UCSD-AML1 (cell line): ENCODE data around the gene SPEG.

ENCODE experiments used
- DNase-seq: peaks from one replicate; lab custom pipeline; 2025; ENCODE audit not compliant: unreplicated experiment; lab: John Stamatoyannopoulos, UW

SPEG gene

DNA sequence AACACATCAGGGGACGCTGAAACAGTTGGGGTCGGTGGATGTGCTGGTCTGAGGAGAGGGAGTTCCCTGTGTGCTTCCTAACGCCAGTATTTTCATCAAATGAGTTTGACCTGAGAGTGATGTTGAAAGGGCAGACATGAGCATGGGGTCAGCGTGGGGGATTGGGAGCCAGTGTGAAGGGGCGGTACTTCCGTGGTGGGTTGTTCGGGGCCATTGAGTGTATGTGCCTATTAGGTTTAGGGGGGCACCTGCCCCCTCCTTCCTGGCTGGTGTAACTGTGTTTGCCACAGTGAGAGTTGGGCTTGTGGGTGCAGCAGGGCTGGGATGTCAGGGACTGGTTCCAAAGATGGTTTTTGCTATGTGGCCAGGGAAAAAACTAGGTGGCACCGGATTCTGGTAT is 24.4 kb downstream of the SPEG start:
- DNase-seq, result no peak

DNA sequence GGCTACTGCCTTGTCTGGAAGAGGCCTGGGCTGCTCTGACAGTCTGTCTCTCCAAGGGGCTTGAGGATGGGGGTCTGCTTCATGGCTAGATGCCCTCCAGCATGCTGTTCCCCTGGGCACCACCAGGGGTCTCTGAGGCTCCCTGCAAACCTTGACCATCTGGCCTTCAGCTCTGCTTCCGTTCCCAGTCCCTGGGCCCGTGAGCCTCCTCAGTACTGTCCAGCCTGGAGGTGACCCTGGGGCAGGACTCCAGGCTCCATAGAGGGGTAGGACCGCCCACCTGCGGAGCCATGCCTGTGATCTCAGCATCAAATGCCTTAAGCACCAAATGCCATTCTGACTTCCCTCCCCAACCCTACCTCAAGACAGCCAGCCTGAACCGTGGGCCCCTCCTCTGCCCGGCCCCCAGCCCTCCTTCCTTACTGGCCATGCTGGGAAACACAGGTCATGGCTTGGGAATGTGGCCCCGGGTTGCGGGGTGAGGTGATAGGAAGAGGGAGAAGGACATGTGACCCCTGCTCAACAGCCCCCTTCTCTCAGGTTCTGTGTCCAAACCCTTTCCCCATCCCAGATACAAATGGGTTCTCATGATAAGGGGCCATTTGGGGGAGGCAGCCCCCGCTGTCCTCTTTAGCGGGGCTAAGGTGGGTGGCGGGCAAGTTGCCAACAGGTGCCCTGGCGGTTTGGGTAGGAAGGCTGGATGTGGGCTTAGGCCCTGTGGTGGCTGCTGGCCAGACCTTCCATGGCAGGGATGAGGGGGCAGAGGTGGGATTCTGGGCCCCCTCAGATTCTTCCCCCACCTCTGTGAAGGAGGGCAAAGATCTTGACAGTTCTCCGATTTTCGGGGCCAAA is 25.0 kb downstream of the SPEG start:
- peak; percentile 34 for DNase-seq

DNA sequence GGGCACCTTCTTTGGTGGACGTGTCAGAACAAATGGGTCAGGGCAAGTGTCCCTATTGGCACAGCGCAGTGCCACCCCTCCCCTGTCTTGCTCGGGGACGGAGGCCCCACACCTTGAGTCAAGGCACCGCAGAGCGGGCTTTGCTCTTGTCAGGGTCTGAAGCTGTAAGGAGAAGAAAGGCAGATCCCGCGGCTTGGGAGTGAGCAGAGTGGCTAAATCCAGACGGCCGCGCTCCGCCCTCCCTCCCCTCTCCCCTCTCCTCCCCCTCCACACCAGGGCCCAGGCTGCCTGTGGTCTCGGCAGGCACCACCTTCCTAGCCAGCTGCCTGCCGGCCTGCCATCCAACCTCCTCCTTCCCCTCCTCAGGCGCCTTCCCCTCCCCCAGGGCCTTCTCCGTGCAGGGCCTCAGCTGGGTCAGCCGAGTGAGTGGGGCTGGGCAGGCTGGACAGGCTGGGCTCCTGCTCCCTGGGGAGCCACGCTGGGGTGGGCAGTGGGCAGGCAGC is 25.8 kb downstream of the SPEG start:
- no peak for DNase-seq

- peak; percentile 13 for DNase-seq
These were observed 26.4 kb downstream of the SPEG start for GRCh38 chr2:219461047-219461514.

DNA sequence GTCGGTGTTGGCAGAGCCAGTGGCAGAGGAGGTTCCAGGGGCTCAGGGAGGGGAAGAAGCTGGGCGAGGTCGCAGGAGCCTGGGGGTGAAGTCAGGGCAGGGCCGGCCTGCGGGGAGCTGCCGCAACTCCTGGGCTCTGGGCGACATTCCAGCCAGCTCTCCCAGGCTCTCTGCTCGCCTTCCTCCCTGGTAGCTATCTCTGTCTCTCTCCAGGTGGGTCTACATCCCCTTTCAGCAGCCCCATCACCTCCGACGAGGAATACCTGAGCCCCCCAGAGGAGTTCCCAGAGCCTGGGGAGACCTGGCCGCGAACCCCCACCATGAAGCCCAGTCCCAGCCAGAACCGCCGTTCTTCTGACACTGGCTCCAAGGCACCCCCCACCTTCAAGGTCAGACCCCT is 27.0 kb downstream of the SPEG start:
- no peak for DNase-seq

DNA sequence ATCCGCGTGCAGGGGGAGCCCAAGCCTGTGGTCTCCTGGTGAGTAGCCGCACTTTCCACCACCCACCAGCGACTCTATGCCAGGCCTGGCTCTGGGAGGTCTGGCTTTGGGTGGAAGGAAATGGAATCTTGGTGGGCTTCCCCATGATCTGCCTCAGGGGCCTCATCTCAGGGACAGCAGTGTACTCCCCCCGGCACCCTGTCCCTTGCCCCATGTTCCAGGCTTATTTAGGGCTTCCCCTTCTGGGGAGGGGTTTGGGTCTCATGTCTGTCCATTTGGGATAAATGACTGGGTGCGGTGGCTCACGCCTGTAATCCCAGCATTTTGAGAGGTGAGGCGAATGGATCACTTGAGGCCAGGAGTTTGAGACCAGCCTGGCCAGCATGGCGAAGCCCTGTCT is 27.7 kb downstream of the SPEG start:
- no peak for DNase-seq

DNA sequence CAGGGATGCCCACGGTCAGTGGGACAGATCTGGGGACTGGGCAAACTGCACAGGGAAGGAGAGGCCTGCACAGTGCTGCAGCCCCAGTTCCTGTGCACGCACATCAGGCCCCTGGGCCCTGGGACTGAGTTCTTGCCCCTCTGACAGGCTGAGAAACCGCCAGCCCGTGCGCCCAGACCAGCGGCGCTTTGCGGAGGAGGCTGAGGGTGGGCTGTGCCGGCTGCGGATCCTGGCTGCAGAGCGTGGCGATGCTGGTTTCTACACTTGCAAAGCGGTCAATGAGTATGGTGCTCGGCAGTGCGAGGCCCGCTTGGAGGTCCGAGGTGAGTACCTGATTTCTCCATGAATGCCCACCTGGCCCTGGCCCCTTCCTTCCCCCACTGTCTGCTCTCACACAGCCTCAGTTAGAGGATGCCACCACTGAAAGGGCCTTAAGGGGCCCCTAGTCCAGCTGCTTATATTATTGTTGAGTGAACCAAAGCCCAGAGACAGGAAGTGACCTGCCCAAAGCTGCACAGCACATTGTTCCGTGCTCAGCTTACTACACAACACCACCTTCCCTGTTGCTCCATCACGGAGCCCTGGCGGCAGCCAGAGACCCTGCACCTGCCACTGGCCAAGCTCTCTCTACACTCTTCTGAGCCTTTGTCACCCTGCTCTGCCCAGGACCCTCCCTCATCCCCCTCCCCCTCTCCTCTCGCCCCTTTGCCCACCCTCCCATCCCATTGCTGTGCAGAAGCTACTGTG is 29.8 kb downstream of the SPEG start:
- DNase-seq, result no peak

- no peak for DNase-seq
These were observed 31.3 kb downstream of the SPEG start for GRCh38 chr2:219465659-219466561.

GRCh38 chr2:219466816-219467735 is 32.4 kb downstream of the SPEG start:
- no peak for DNase-seq

- no peak for DNase-seq
These were observed 33.1 kb downstream of the SPEG start for GRCh38 chr2:219467736-219468075.

DNA sequence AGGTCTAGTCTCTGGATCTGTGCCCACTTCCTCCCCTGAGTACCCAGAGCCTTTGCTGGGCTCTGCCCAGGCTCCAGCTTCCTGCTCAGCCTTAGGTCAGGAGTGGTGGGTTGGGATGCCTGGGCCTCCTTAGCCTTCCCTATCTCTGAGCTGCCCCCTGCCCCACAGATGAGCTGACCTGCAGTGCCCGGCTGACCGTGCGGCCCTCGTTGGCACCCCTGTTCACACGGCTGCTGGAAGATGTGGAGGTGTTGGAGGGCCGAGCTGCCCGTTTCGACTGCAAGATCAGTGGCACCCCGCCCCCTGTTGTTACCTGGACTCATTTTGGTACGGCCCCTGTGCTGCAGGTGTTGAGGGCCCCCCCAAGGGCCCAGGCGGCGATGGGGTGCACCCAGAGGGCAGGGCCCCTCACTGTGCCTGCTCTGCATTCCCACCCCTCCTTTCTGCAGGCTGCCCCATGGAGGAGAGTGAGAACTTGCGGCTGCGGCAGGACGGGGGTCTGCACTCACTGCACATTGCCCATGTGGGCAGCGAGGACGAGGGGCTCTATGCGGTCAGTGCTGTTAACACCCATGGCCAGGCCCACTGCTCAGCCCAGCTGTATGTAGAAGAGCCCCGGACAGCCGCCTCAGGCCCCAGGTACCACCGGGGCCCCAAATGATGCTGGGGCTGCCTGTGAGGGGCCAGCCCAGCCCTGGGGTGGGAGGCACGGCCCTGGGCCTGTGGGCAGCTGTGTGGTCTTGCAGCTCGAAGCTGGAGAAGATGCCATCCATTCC is 34.0 kb downstream of the SPEG start:
- DNase-seq, result no peak

GRCh38 chr2:219469186-219469724 is 34.6 kb downstream of the SPEG start:
- peak; percentile 13 for DNase-seq

DNA sequence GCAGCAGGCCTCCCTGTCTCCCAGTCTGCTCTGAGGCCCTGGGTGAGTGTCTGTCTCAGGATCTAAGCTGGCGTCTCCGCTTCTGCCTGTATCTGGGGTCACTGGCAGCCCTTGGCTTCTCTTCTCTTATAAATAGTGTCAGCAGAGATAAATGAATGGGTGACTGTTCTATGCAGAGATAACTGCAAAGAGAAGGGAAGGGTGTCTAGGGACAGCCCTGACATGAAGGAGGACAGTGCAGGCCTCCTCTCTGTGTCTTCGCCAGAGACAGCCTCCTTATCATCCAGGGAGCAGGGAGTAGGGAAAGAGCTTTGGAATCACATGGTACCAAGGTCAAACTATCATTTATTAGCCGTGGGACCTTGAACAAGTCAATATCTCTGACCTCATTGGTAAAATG is 35.8 kb downstream of the SPEG start:
- no peak for DNase-seq

DNA sequence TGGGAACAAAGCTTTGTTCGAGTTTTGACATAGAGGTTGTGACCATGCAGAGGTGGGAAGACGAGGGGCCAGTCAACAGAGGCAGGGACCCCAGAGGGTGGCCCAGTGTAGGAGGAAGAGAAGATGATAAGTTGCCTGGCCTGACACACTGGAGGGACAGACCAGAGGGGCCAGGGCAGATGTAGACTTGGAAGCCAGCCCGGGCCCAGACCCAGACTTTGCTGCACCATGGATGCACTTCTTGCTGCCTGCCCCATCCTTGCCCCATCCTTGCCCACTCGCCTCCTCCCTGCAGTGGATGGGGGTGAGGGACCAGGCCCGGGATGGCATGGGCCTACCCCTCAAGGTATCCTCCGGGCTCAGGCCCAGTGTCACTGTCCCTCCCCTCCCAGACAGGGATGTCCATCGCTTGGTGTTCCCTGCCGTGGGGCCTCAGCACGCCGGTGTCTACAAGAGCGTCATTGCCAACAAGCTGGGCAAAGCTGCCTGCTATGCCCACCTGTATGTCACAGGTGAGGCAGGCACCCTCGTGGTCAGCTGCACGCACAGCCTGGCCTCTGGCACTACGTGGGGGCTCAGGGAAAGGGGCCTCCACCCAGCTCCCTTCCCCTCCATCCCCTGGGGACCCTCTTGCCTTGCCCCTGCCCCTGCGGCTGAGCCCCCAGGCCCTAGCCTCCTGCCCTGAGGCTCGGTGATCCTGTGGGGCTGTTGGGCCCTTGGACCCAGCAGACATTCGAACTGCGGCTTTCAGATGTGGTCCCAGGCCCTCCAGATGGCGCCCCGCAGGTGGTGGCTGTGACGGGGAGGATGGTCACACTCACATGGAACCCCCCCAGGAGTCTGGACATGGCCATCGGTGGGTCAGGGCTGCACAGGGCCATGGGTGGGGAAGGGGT is 37.1 kb downstream of the SPEG start:
- no peak for DNase-seq

GRCh38 chr2:219472629-219473187 is 38.1 kb downstream of the SPEG start:
- no peak for DNase-seq

DNA sequence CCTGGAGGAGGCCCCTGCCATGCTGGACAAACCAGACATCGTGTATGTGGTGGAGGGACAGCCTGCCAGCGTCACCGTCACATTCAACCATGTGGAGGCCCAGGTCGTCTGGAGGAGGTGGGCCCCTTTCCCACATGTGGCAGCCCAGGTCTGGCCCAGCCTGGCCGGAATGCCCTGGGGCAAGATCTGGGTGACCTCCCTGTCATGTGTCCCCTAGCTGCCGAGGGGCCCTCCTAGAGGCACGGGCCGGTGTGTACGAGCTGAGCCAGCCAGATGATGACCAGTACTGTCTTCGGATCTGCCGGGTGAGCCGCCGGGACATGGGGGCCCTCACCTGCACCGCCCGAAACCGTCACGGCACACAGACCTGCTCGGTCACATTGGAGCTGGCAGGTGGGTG is 38.9 kb downstream of the SPEG start:
- DNase-seq, result no peak

DNA sequence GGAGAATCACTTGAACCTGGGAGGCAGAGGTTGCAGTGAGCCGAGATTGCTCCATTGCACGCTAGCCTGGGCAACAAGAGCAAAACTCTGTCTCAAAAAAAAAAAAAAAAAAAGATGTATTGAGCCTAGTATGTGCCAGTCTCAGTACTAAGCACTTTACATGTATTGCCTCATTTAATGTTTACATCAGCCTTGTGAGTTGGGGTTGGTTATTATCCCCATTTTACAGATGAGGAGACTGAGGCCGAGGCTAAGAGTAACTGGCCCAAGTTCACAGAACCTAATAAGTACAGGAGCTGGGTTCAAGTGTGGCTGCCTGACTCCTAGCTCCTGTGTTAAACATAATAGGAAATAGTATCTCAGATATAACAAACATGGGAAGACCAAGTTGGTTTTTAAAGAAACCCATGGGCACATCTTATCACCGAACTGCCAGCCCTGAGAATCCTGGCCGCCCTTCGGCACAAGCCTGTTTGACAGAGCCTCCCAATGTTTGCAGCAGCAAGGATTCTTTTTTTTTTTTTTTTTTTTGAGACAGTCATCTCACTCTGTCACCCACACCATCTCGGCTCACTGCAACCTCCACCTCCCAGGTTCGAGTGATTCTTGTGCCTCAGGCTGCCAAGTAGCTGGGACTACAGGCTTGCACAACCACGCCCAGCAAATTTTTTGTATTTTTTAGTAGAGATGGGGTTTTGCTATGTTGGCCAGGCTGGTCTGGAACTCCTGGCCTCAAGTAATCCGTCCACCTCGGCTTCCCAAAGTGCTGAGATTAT is 39.8 kb downstream of the SPEG start:
- DNase-seq, result no peak
